Psoas muscle (tissue), 8 donors: Measurements from ENCODE around the gene LYG2. TPM values are rescaled to one million over a fixed set of nuclear protein-coding genes. Genes with fewer than 3 reads are reported as not detected.

Experiments
- ATAC-seq, 4 donors: fragments of 200-7000 bp; cut with Tn5 transposase; one replicate each; pipeline ENCODE4 v1.9.1; 2020; ENCODE audit warnings: moderate library complexity in 3 of 4, mild to moderate bottlenecking in 2 of 4
- DNase-seq, 2 donors: peaks; one replicate each; pipeline ENCODE4 v3.0.0-alpha.2; 2020
- H3K27ac ChIP-seq: fragments of 200-600 bp; one replicate; pipeline ENCODE4 v1.8.0; 2022
- H3K27me3 ChIP-seq, 3 donors: fragments of 200-600 bp in 1 of 3; one replicate each; pipeline versions ENCODE4 v1.6.1 to v1.8.0; 2013 to 2022; ENCODE audit warnings: low read length in 2 of 3, mild to moderate bottlenecking in 2 of 3, moderate library complexity in 1 of 3; ENCODE audit not compliant: insufficient read depth in 3 of 3
- H3K36me3 ChIP-seq, 2 donors: fragments of 200-600 bp in 1 of 2; one replicate each; pipeline versions ENCODE4 v1.6.1 to v1.8.0; 2013 to 2022; ENCODE audit warnings: low read depth in 1 of 2, mild to moderate bottlenecking in 1 of 2, moderate library complexity in 1 of 2; ENCODE audit not compliant: insufficient read depth in 1 of 2
- H3K4me1 ChIP-seq: fragments of 200-600 bp; one replicate; pipeline ENCODE4 v1.8.0; 2022
- H3K4me3 ChIP-seq: fragments of 200-600 bp; one replicate; pipeline ENCODE4 v1.8.0; 2022; ENCODE audit warnings: mild to moderate bottlenecking
- H3K9me3 ChIP-seq: fragments of 200-600 bp; one replicate; pipeline ENCODE4 v1.8.0; 2022
- CTCF ChIP-seq: fragments of 200-600 bp; IDR thresholded peaks from one replicate; pipeline ENCODE4 v1.8.0; 2022; ENCODE audit warnings: antibody characterized with exemption
- WGBS, 3 donors: extraction: QIAGEN DNeasy Blood & Tissue Kit; methylation state at CpG; one replicate each; pipeline versions ENCODE4 v1.1.6 to v1.1.7; 2013; 5-methylcytosine and 5-hydroxymethylcytosine counted together
- intact Hi-C, 2 donors: fragments of 100-400 bp; cut with DNase I; formaldehyde crosslinking; loops; one replicate each; pipeline versions ENCODE4 v1.11.0 to v1.14.2; 2022
- polyA plus RNA-seq, 3 donors: library from polyadenylated mRNA; stranded (reverse); fragments of 200-250 nt; gene quantifications; one replicate each; pipeline ENCODE4 v1.2.3, GENCODE V29; 2013
- total RNA-seq, 4 donors: library from RNA; stranded (reverse); fragmentation: NEBNext Ultra II Directional in 2 of 4; extraction: Animal tissue kit (Norgen Biotek cat#: 25700) in 2 of 4; gene quantifications; one replicate each; pipeline versions ENCODE4 v1.2.1 to v1.2.4, GENCODE V29; 2021 to 2023
- donor health status: healthy with polysubstance abuse.
- donor health status: DM: no; HTN: no; CAD: no; lungs with moderate emphysema.
- donor health status: Bipolar disorder and iron deficiency.
- donor health status: healthy.
- donor health status: DM: yes; HTN: yes; CAD: no.
- donor health status: DM: no; HTN: no; CAD: no.
- donor health status: DM: no; HTN: no; CAD: no.
- donor health status: DM: yes; HTN: yes; CAD: no.

Gene LYG2
- total and polyA plus RNA-seq, 7 donors, result 0.04 TPM; not detected in 6

DNA sequence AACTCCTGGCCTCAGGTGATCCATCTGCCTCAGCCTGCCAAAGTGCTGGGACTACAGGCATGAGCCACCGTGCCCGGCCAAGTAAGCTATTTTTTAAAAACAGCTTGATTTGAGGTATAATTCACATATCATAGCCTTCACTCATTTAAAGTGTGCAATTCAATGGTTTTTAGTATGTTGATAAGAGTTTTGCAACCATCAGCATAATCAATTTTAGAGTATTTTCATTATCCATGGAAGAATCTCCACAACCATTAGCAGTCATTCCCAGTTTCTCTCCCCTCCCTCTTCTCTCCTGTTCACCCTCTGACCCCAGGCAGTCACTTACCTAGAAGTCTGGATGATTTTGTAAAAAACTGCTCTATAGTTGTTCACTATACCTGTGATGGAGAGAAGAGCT lies 4.7 kb upstream of the LYG2 start:
- H3K27me3 ChIP-seq, result no peaks in the 10 kb centered on the region
- TF ChIP-seq CTCF, result no peak
- DNase-seq, result no peak
- no peaks in the 10 kb centered on the region for H3K36me3 ChIP-seq
- no peak overlapping the region for H3K4me3 ChIP-seq
- no peak for ATAC-seq
- 92 to 98% (median 96%) methylated on average over 2 of the region's 2 CpGs for WGBS, 3 donors
- intact Hi-C loops, result no loop called here
- H3K9me3 ChIP-seq, result no peaks in the 10 kb centered on the region
- H3K4me1 ChIP-seq, result no peaks in the 10 kb centered on the region
- no peak overlapping the region for H3K27ac ChIP-seq

GRCh38 chr2:99259465-99259864 lies 4.0 kb upstream of the LYG2 start:
- no peak for TF ChIP-seq CTCF
- intact Hi-C loops, result no loop called here
- no peaks in the 10 kb centered on the region for H3K36me3 ChIP-seq
- 83 to 95% (median 86%) methylated on average over 4 of the region's 4 CpGs for WGBS, 3 donors
- no peak for ATAC-seq
- H3K27ac ChIP-seq, result no peak overlapping the region
- H3K4me3 ChIP-seq, result no peak overlapping the region
- no peaks in the 10 kb centered on the region for H3K9me3 ChIP-seq
- no peak for DNase-seq
- H3K4me1 ChIP-seq, result no peaks in the 10 kb centered on the region
- no peaks in the 10 kb centered on the region for H3K27me3 ChIP-seq

- intact Hi-C loops, result no loop called here
- no peaks in the 10 kb centered on the region for H3K4me1 ChIP-seq
- WGBS, 3 donors, result 93 to 99% (median 97%) methylated on average over 2 of the region's 2 CpGs
- ATAC-seq (no peak), DNase-seq (no peak)
- H3K27ac ChIP-seq, result no peak overlapping the region
- H3K4me3 ChIP-seq, result no peak overlapping the region
- no peaks in the 10 kb centered on the region for H3K9me3 ChIP-seq
- no peak for TF ChIP-seq CTCF
- H3K36me3 ChIP-seq, result no peaks in the 10 kb centered on the region
- no peaks in the 10 kb centered on the region for H3K27me3 ChIP-seq
These were observed 1.2 kb upstream of the LYG2 start for GRCh38 chr2:99256677-99257076.

DNA sequence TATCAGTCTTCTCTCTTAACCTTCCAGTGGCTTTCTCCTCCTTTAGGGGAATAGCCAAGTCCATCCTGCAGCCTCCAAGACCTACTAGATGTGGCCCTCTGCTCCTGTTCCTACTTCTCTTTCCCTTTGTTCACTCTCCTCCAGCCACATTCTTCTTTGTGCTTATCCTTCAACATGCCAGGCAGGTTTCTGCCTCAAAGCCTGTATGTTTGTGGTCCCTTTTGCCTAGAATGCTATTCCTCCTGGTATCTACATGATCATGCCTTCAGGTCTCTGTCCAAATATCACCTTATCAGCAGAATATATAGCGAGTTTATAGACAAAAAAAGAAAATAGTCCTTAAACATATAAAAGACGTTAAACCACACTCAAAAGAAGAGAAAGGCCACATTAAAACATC lies 5.5 kb downstream of the LYG2 start:
- intact Hi-C loops, result no loop called here
- H3K36me3 ChIP-seq, result no peaks in the 10 kb centered on the region
- WGBS, 3 donors, result 90 to 92% (median 91%) methylated on average over 2 of the region's 2 CpGs
- no peak for DNase-seq
- no peak overlapping the region for H3K27ac ChIP-seq
- no peak for TF ChIP-seq CTCF
- H3K4me1 ChIP-seq, result no peaks in the 10 kb centered on the region
- ATAC-seq, result no peak
- no peaks in the 10 kb centered on the region for H3K27me3 ChIP-seq
- H3K9me3 ChIP-seq, result no peaks in the 10 kb centered on the region
- H3K4me3 ChIP-seq, result no peak overlapping the region

- no peak for ATAC-seq
- Histone ChIP-seq H3K36me3 (no peaks in the 10 kb centered on the region), H3K4me1 (no peaks in the 10 kb centered on the region), H3K9me3 (no peaks in the 10 kb centered on the region), H3K4me3 (no peak overlapping the region), H3K27ac (no peak overlapping the region), H3K27me3 (no peaks in the 10 kb centered on the region)
- no peak for TF ChIP-seq CTCF
- DNase-seq, result no peak
- 85 to 87% (median 86%) methylated on average over 6 of the region's 6 CpGs for WGBS, 3 donors
- intact Hi-C loops, result no loop called here
These were observed 13.3 kb downstream of the LYG2 start for GRCh38 chr2:99242151-99242550.
